HL-60 (cell line): Measurements from ENCODE around the gene SLC45A1.

Source experiments
- DNase-seq, 2 experiments: peaks; one replicate each; pipeline ENCODE4 v3.0.0-alpha.2; 2010 to 2020; ENCODE audit warnings: low read depth in 1 of 2, low spot score in 1 of 2
- H3K27ac ChIP-seq: fragments of 250-450 bp; sonication (Bioruptor Pico); replicated peaks from 2 replicates; pipeline ENCODE4 v1.5.1; 2020; ENCODE audit warnings: mild to moderate bottlenecking, moderate library complexity
- H3K27me3 ChIP-seq: fragments of 250-450 bp; sonication (Bioruptor Pico); 2 replicates; pipeline ENCODE4 v1.5.1; 2021; ENCODE audit warnings: mild to moderate bottlenecking, moderate library complexity; ENCODE audit not compliant: insufficient read depth, poor library complexity, severe bottlenecking
- H3K4me3 ChIP-seq: replicated peaks from 2 replicates; pipeline ENCODE4 v1.5.1; 2011; ENCODE audit warnings: mild to moderate bottlenecking, control low read depth, low read length; ENCODE audit not compliant: insufficient read depth
- GABPA ChIP-seq: IDR thresholded peaks from 2 replicates; pipeline ENCODE4 v1.6.1; 2012; ENCODE audit warnings: low read depth
- POLR2AphosphoS5 ChIP-seq: IDR thresholded peaks from 2 replicates; pipeline ENCODE4 v1.6.1; 2012; ENCODE audit warnings: low read depth
- SPI1 ChIP-seq: IDR thresholded peaks from 2 replicates; pipeline ENCODE4 v1.6.1; 2012; ENCODE audit warnings: low read depth, mild to moderate bottlenecking, borderline replicate concordance
- TF ChIP-seq, protein P1 (sequence below): IDR thresholded peaks from 2 replicates; pipeline ENCODE4 v1.6.1; 2012; ENCODE audit warnings: low read depth; ENCODE audit not compliant: insufficient replicate concordance
- TF ChIP-seq, protein P2 (sequence below): IDR thresholded peaks from one replicate; pipeline ENCODE4 v1.5.1; 2011; ENCODE audit warnings: low read length, control low read depth, inconsistent platforms; ENCODE audit not compliant: insufficient read depth

SLC45A1 gene

DNA sequence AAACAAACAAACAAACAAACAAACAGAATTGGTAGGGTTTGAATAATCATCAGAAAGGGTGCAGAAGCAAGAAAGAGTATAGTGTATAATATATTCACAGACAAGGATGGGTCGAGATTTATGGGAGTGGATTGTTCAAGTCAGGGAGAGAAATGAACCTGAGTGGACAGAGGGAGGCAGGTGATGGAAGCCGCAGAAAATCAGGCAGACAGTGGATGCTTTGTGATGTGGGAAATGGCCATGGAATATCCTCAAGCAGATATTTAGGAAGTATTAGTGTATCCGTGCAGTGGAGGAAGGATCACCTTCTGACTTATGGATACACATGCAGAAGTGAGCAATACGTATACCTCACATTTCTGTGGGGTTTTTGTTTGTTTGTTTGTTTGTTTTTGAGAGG, 14.0 kb upstream of the SLC45A1 start:
- no peak overlapping the region for H3K27ac ChIP-seq
- H3K4me3 ChIP-seq: no peak overlapping the region

DNA sequence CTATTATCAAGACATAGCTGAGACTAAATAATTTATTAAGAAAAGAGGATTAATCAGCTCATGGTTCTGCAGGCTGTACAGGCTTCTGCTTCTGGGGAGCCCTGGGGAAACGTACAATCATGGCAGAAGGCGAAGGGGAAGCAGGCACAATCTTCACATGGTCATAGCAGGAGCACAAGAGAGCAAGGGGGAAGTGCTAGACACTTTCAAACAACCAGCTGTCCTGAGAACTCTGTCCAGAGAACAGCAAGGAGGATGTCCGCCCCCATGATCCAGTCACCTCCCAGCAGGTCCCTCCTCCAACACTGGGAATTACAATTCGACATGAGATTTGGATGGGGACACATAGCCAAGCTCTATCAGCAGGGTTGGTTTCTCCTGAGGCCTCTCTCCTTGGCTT, 10.3 kb upstream of the SLC45A1 start:
- no peak for DNase-seq
- TF ChIP-seq, protein P1, sequence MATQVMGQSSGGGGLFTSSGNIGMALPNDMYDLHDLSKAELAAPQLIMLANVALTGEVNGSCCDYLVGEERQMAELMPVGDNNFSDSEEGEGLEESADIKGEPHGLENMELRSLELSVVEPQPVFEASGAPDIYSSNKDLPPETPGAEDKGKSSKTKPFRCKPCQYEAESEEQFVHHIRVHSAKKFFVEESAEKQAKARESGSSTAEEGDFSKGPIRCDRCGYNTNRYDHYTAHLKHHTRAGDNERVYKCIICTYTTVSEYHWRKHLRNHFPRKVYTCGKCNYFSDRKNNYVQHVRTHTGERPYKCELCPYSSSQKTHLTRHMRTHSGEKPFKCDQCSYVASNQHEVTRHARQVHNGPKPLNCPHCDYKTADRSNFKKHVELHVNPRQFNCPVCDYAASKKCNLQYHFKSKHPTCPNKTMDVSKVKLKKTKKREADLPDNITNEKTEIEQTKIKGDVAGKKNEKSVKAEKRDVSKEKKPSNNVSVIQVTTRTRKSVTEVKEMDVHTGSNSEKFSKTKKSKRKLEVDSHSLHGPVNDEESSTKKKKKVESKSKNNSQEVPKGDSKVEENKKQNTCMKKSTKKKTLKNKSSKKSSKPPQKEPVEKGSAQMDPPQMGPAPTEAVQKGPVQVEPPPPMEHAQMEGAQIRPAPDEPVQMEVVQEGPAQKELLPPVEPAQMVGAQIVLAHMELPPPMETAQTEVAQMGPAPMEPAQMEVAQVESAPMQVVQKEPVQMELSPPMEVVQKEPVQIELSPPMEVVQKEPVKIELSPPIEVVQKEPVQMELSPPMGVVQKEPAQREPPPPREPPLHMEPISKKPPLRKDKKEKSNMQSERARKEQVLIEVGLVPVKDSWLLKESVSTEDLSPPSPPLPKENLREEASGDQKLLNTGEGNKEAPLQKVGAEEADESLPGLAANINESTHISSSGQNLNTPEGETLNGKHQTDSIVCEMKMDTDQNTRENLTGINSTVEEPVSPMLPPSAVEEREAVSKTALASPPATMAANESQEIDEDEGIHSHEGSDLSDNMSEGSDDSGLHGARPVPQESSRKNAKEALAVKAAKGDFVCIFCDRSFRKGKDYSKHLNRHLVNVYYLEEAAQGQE: no peak
- TF ChIP-seq GABPA (no peak), POLR2AphosphoS5 (no peak), SPI1 (no peak)
- TF ChIP-seq, protein P2, sequence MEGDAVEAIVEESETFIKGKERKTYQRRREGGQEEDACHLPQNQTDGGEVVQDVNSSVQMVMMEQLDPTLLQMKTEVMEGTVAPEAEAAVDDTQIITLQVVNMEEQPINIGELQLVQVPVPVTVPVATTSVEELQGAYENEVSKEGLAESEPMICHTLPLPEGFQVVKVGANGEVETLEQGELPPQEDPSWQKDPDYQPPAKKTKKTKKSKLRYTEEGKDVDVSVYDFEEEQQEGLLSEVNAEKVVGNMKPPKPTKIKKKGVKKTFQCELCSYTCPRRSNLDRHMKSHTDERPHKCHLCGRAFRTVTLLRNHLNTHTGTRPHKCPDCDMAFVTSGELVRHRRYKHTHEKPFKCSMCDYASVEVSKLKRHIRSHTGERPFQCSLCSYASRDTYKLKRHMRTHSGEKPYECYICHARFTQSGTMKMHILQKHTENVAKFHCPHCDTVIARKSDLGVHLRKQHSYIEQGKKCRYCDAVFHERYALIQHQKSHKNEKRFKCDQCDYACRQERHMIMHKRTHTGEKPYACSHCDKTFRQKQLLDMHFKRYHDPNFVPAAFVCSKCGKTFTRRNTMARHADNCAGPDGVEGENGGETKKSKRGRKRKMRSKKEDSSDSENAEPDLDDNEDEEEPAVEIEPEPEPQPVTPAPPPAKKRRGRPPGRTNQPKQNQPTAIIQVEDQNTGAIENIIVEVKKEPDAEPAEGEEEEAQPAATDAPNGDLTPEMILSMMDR: no peak
- Histone ChIP-seq H3K27ac (no peak overlapping the region), H3K27me3 (peaks cover 2% of the 10 kb centered on the region), H3K4me3 (no peak overlapping the region)

More for the DNA sequence above, 14.0 kb upstream of the SLC45A1 start:
- H3K27me3 ChIP-seq: peaks cover 2% of the 10 kb centered on the region
- DNase-seq: no peak
- TF ChIP-seq, protein P2: no peak
- no peak for TF ChIP-seq GABPA

DNA sequence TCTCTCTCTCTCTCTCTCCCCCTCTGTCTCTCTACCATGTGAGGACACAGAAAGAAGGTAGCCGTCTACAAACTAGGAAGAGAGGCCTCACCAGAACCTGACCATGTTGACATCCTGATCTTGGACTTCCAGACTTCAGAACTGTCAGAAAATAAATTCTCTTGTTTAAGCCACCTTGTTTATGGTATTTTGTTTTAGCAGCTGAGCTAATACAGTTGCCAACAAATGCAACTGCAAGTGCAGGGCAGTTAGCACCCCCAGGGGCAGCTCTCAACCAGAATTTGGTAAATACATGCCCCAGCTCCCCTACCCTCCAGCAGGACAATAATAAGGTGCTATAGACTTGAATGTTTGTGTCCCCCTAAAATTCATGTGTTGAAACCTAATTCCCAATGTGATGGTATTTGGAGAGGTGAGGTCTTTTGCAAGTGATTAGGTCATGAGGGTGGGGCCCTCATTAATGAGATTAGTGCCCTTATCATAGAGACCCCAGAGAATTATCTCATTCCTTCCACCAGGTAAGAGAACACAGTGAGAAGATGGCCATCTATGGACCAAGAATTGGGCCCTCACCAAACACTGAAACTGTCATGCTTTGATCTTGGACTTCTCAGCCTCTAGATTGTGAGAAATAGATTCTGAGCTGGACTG, 6.7 kb upstream of the SLC45A1 start:
- TF ChIP-seq POLR2AphosphoS5 (no peak), SPI1 (no peak), GABPA (no peak)
- TF ChIP-seq, protein P2: no peak
- TF ChIP-seq, protein P1: no peak
- H3K27me3 ChIP-seq: peaks cover 5% of the 10 kb centered on the region
- H3K27ac ChIP-seq: no peak overlapping the region
- no peak for DNase-seq
- H3K4me3 ChIP-seq: no peak overlapping the region
